HepG2 (cell line): ENCODE measurements around the gene SAMD5.

Source experiments
- ATF7-NPFF ChIP-seq: sonication (generic); formaldehyde crosslinking; IDR thresholded peaks from 2 replicates; pipeline ENCODE4 v1.8.1; 2023; ENCODE audit warnings: mild to moderate bottlenecking, low read depth, missing genetic modification reagents, moderate library complexity
- EZH2 ChIP-seq: conservative IDR thresholded peaks from 2 replicates; pipeline ENCODE4 v1.6.1; 2012; ENCODE audit warnings: mild to moderate bottlenecking, low read depth, low read length, moderate library complexity
- POLR2A ChIP-seq, 2 experiments: IDR thresholded peaks; 2 replicates each; pipeline ENCODE4 v1.6.1; 2011; ENCODE audit warnings: low read depth in 2 of 2, low read length in 2 of 2, mild to moderate bottlenecking in 1 of 2, moderate library complexity in 1 of 2; ENCODE audit not compliant: insufficient read depth in 1 of 2
- RFX5 ChIP-seq: IDR thresholded peaks from 2 replicates; pipeline ENCODE4 v1.6.1; 2011; ENCODE audit warnings: low read depth, low read length, improper control_type of control experiment
- ZBED4 ChIP-seq: sonication (generic); formaldehyde crosslinking; IDR thresholded peaks from 2 replicates; pipeline ENCODE4 v1.4.0; 2020; ENCODE audit warnings: missing genetic modification reagents, borderline replicate concordance
- ZNF792 ChIP-seq: IDR thresholded peaks from 2 replicates; pipeline ENCODE4 v1.6.1; 2016
- TF ChIP-seq, protein P1 (sequence below): IDR thresholded peaks from 2 replicates; pipeline ENCODE4 v1.6.1; 2012; ENCODE audit warnings: inconsistent platforms
- TF ChIP-seq, protein P2 (sequence below): sonication (generic); formaldehyde crosslinking; conservative IDR thresholded peaks from 2 replicates; pipeline ENCODE4 v1.5.0; 2020; ENCODE audit warnings: missing genetic modification reagents

DNA sequence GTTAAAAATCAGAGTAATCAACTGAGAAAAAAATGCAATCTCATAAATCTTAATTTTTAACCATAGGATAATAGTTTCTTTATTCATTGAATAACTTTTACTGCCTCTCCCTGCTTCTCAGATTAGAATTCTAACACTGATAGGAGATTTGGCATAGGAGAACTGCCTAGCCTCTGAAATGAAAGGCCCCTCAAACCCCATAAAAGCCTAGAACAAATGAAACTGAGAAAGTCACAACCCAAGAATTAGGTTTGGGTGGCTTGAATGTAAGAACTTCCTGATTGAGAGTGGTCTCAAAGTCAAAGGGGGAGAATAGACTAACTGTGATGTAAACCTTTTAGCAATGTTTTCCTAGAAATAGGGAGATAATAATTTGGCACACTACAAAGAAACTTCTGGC, 52.2 kb downstream of the SAMD5 start:
- TF ChIP-seq ZNF792 (CRISPR knock-in tag) (no peak), ATF7-NPFF (CRISPR knock-in tag) (no peak), ZBED4 (CRISPR knock-in tag) (no peak), EZH2 (no peak), RFX5 (no peak), POLR2A (IDR thresholded peaks at IDR 0.05; ENCODE audit: insufficient read depth in 1 of 2, low read depth in 2 of 2, low read length in 2 of 2) (no peak)
- TF ChIP-seq, protein P1, sequence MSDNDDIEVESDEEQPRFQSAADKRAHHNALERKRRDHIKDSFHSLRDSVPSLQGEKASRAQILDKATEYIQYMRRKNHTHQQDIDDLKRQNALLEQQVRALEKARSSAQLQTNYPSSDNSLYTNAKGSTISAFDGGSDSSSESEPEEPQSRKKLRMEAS: no peak
- TF ChIP-seq, protein P2, sequence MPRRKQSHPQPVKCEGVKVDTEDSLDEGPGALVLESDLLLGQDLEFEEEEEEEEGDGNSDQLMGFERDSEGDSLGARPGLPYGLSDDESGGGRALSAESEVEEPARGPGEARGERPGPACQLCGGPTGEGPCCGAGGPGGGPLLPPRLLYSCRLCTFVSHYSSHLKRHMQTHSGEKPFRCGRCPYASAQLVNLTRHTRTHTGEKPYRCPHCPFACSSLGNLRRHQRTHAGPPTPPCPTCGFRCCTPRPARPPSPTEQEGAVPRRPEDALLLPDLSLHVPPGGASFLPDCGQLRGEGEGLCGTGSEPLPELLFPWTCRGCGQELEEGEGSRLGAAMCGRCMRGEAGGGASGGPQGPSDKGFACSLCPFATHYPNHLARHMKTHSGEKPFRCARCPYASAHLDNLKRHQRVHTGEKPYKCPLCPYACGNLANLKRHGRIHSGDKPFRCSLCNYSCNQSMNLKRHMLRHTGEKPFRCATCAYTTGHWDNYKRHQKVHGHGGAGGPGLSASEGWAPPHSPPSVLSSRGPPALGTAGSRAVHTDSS (CRISPR knock-in tag): no peak
